Neuronal stem cell (in vitro differentiated cells): ENCODE data around the gene RBKS.

Experiments used
- DNase-seq: peaks from one replicate; pipeline ENCODE4 v3.0.0-alpha.2; 2013; ENCODE audit warnings: low spot score
- H2AFZ ChIP-seq: one replicate; pipeline ENCODE4 v1.6.1; 2013; ENCODE audit warnings: mild to moderate bottlenecking, low read length, inconsistent platforms
- H2AK5ac ChIP-seq: 2 replicates; pipeline ENCODE4 v1.6.1; 2013; ENCODE audit warnings: low read depth, mild to moderate bottlenecking, inconsistent platforms, low read length, moderate library complexity, mixed read lengths
- H2BK120ac ChIP-seq: 2 replicates; pipeline ENCODE4 v1.6.1; 2013; ENCODE audit warnings: low read depth, mild to moderate bottlenecking, inconsistent platforms, low read length, moderate library complexity, mixed read lengths
- H2BK12ac ChIP-seq: one replicate; pipeline ENCODE4 v1.6.1; 2013; ENCODE audit warnings: low read length, inconsistent platforms
- H2BK15ac ChIP-seq: 2 replicates; pipeline ENCODE4 v1.6.1; 2013; ENCODE audit warnings: mild to moderate bottlenecking, low read length, inconsistent platforms, mixed read lengths
- H2BK5ac ChIP-seq: one replicate; pipeline ENCODE4 v1.6.1; 2013; ENCODE audit warnings: inconsistent platforms, mild to moderate bottlenecking, low read length, moderate library complexity
- H3K14ac ChIP-seq: one replicate; pipeline ENCODE4 v1.6.1; 2013; ENCODE audit warnings: low read length, inconsistent platforms
- H3K18ac ChIP-seq: 2 replicates; pipeline ENCODE4 v1.6.1; 2013; ENCODE audit warnings: low read length, inconsistent platforms
- H3K23ac ChIP-seq: 2 replicates; pipeline ENCODE4 v1.6.1; 2013; ENCODE audit warnings: low read depth, mild to moderate bottlenecking, mixed read lengths, low read length, inconsistent platforms; ENCODE audit not compliant: poor library complexity
- H3K27ac ChIP-seq: replicated peaks from 3 replicates; pipeline ENCODE4 v1.5.1; 2013; ENCODE audit warnings: low read length, inconsistent platforms
- H3K27me3 ChIP-seq, 3 experiments: 2 replicates each; pipeline ENCODE4 v1.6.1; 2013; ENCODE audit warnings: low read length in 3 of 3, mild to moderate bottlenecking in 2 of 3, inconsistent platforms in 1 of 3, low read depth in 1 of 3, mixed read lengths in 1 of 3, moderate library complexity in 1 of 3; ENCODE audit not compliant: control insufficient read depth in 3 of 3, insufficient read depth in 3 of 3
- H3K36me3 ChIP-seq, 2 donors: replicated peaks in 1 of 2; 2 replicates each; pipeline ENCODE4 v1.6.1; 2013; ENCODE audit warnings: low read length in 2 of 2; ENCODE audit not compliant: control insufficient read depth in 2 of 2, insufficient read depth in 2 of 2
- H3K4ac ChIP-seq: 2 replicates; pipeline ENCODE4 v1.6.1; 2013; ENCODE audit warnings: inconsistent platforms, mild to moderate bottlenecking, low read length, moderate library complexity
- H3K4me1 ChIP-seq, 2 donors: 1 replicate in 1 of 2; 2 replicates in 1 of 2; pipeline ENCODE4 v1.6.1; 2013; ENCODE audit warnings: low read length in 2 of 2, low read depth in 1 of 2; ENCODE audit not compliant: control insufficient read depth in 2 of 2, insufficient read depth in 1 of 2
- H3K4me2 ChIP-seq: one replicate; pipeline ENCODE4 v1.6.1; 2013; ENCODE audit warnings: mild to moderate bottlenecking, low read length, inconsistent platforms; ENCODE audit not compliant: insufficient read depth, poor library complexity, severe bottlenecking
- H3K4me3 ChIP-seq, 2 donors: 2 replicates each; pipeline ENCODE4 v1.5.1; 2013; ENCODE audit warnings: low read length in 2 of 2, mild to moderate bottlenecking in 2 of 2, inconsistent platforms in 1 of 2, moderate library complexity in 1 of 2
- H3K79me1 ChIP-seq: one replicate; pipeline ENCODE4 v1.6.1; 2013; ENCODE audit warnings: low read depth, mild to moderate bottlenecking, inconsistent platforms, low read length, moderate library complexity
- H3K9ac ChIP-seq: one replicate; pipeline ENCODE4 v1.6.1; 2013; ENCODE audit warnings: mild to moderate bottlenecking, low read depth, low read length, inconsistent platforms; ENCODE audit not compliant: poor library complexity
- H3K9me3 ChIP-seq, 2 donors: replicated peaks in 1 of 2; 2 replicates each; pipeline versions ENCODE3 to v1.6.1; 2013; ENCODE audit warnings: low read length in 2 of 2, mild to moderate bottlenecking in 2 of 2, inconsistent platforms in 1 of 2, low read depth in 1 of 2, mixed read lengths in 1 of 2, moderate library complexity in 1 of 2; ENCODE audit not compliant: control insufficient read depth in 2 of 2, insufficient read depth in 1 of 2
- H4K8ac ChIP-seq: one replicate; pipeline ENCODE4 v1.6.1; 2013; ENCODE audit warnings: low read depth, mild to moderate bottlenecking, inconsistent platforms, low read length, moderate library complexity
- H4K91ac ChIP-seq: one replicate; pipeline ENCODE4 v1.6.1; 2013; ENCODE audit warnings: low read length, low read depth, mild to moderate bottlenecking, inconsistent platforms; ENCODE audit not compliant: poor library complexity
- WGBS, 2 donors: extraction: QIAGEN DNeasy Blood & Tissue Kit; methylation state at CpG; one replicate each; pipeline ENCODE4 v1.1.7; 2013; ENCODE audit warnings: missing lambda C conversion rate in 2 of 2, mixed read lengths in 1 of 2; ENCODE audit not compliant: insufficient read length in 2 of 2, insufficient replicate concordance in 1 of 2; ENCODE audit errors: extremely low coverage in 2 of 2; 5-methylcytosine and 5-hydroxymethylcytosine counted together

The RBKS gene

DNA sequence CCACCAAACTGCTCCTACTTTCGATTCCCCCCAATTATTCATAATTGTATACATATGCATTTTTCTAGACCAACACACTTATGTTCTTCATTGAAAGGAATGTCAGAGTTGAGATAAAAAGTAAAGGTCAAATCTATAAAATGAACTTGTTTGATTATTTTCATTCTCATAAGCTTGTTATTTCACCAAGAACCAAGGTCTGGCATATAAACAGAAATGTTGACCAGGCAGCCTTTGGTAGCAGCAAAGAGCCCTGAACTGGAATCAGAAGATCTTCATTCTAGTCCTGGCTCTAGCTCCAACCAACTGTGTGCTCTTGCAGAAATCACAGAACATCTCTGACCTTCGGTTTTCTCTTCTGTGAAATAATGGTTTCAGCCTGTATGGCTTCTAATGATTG lies 42.9 kb downstream of the RBKS start:
- Histone ChIP-seq H2BK5ac (no peak overlapping the region), H3K14ac (no peak overlapping the region), H2AK5ac (no peak overlapping the region), H3K9ac (no peak overlapping the region), H3K27me3 (no peaks in the 10 kb centered on the region), H3K4ac (no peak overlapping the region), H3K9me3 (no peaks in the 10 kb centered on the region), H3K36me3 (no peaks in the 10 kb centered on the region), H3K18ac (no peak overlapping the region), H3K27ac (no peak overlapping the region), H3K4me3 (no peak overlapping the region), H2BK120ac (no peak overlapping the region), H3K4me2 (no peak overlapping the region), H2AFZ (no peak overlapping the region), H2BK12ac (no peak overlapping the region), H3K79me1 (no peaks in the 10 kb centered on the region), H3K4me1 (no peaks in the 10 kb centered on the region), H2BK15ac (no peak overlapping the region), H4K91ac (no peak overlapping the region), H4K8ac (no peak overlapping the region), H3K23ac (no peak overlapping the region)
- no peak for DNase-seq
- no CpG with 5 or more reads among the region's 2 CpGs for WGBS, 2 donors

DNA sequence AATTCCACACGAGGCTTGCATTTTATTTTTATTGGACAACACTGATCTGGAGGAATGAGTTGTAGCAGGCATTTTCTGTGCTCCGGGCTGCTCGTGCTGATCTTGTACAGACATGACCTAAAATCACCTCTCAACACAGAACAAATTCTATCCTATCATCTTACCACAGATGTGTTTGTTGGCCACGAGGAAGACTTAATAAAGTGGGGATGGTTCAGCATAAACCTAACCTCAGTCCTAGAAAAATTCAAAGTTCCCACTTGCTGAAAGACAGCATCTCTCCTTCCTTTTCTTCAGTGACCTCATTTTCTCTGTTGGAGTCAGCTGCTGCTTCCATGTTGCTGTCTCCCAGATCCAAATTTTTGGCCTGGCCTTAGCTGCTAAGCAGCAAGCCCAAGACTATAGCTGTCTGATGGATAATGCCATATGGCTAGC lies 45.3 kb downstream of the RBKS start:
- DNase-seq: no peak
- Histone ChIP-seq H4K8ac (no peak overlapping the region), H3K4me2 (no peak overlapping the region), H2BK120ac (no peak overlapping the region), H3K18ac (no peak overlapping the region), H3K36me3 (peaks cover 0 to 1% of the 10 kb centered on the region in 2 donors), H3K4me1 (no peaks in the 10 kb centered on the region), H3K79me1 (no peaks in the 10 kb centered on the region), H3K27me3 (no peaks in the 10 kb centered on the region), H3K4ac (no peak overlapping the region), H3K27ac (no peak overlapping the region), H3K9me3 (no peaks in the 10 kb centered on the region), H2BK12ac (no peak overlapping the region), H3K14ac (no peak overlapping the region), H2AFZ (no peak overlapping the region), H2BK15ac (no peak overlapping the region), H3K23ac (no peak overlapping the region), H3K4me3 (no peak overlapping the region), H3K9ac (no peak overlapping the region), H2AK5ac (no peak overlapping the region), H4K91ac (no peak overlapping the region), H2BK5ac (no peak overlapping the region)
- WGBS, 2 donors: no CpG with 5 or more reads among the region's 4 CpGs

DNA sequence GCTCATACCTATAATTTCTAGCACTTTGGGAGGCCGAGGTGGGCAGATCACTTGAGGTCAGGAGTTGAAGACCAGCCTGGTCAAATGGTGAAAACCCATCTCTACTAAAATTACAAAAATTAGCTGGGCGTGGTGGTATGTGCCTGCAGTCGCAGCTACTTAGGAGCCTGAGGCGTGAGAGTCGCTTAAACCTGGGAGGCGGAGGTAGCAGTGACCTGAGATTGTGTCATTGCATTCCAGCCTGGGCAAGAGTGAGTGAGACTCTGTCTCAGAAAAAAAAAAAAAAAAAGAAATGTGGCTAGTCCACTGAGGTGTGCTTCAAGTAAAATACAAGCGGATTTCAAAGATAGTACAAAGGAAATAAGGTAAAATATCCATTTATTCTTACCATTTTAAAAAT lies 46.2 kb downstream of the RBKS start:
- Histone ChIP-seq H3K4me2 (no peak overlapping the region), H3K4ac (no peak overlapping the region), H2BK120ac (no peak overlapping the region), H3K9me3 (no peaks in the 10 kb centered on the region), H3K18ac (no peak overlapping the region), H2BK12ac (no peak overlapping the region), H3K27ac (no peak overlapping the region), H2AFZ (no peak overlapping the region), H2AK5ac (no peak overlapping the region), H3K4me1 (no peaks in the 10 kb centered on the region), H3K36me3 (peaks cover 0 to 1% of the 10 kb centered on the region in 2 donors), H2BK5ac (no peak overlapping the region), H3K27me3 (no peaks in the 10 kb centered on the region), H3K4me3 (no peak overlapping the region), H3K9ac (no peak overlapping the region), H4K91ac (no peak overlapping the region), H3K79me1 (no peaks in the 10 kb centered on the region), H3K23ac (no peak overlapping the region), H3K14ac (no peak overlapping the region), H4K8ac (no peak overlapping the region), H2BK15ac (no peak overlapping the region)
- no CpG with 5 or more reads among the region's 7 CpGs for WGBS, 2 donors
- DNase-seq: no peak

DNA sequence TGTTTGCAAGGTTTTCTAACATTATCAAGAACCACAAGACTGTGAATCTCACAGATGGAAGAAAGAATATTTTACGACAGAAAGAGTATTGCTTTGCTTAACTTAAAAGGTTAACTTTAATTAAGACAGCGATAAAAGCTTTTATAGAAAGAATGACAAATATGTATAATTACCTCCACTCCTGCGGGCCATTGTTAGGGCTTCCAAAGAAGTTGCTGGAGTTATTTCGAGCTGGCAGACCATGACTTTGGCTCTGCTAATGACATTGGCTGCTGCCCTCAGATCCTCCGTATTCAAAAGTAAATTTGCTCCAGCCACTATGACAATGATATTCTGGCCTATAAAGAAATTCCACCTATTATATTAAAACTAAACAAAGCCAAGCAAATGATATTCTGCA lies 47.3 kb downstream of the RBKS start:
- no peak for DNase-seq
- Histone ChIP-seq H3K4ac (no peak overlapping the region), H3K79me1 (no peaks in the 10 kb centered on the region), H3K9me3 (no peaks in the 10 kb centered on the region), H2AFZ (no peak overlapping the region), H3K23ac (no peak overlapping the region), H3K9ac (no peak overlapping the region), H2BK12ac (no peak overlapping the region), H3K14ac (no peak overlapping the region), H3K4me2 (no peak overlapping the region), H2BK15ac (no peak overlapping the region), H4K8ac (no peak overlapping the region), H2BK120ac (no peak overlapping the region), H3K27me3 (no peaks in the 10 kb centered on the region), H3K4me1 (no peaks in the 10 kb centered on the region), H3K4me3 (no peak overlapping the region), H2BK5ac (no peak overlapping the region), H2AK5ac (no peak overlapping the region), H3K36me3 (peaks cover 0 to 1% of the 10 kb centered on the region in 2 donors), H3K27ac (no peak overlapping the region), H4K91ac (no peak overlapping the region), H3K18ac (no peak overlapping the region)
- WGBS, 2 donors: no CpG with 5 or more reads among the region's 5 CpGs
